Gastrocnemius medialis (tissue), 4 donors: ENCODE data around the gene ABCA13. TPM values are rescaled to one million over a fixed set of nuclear protein-coding genes. Genes with fewer than 3 reads are reported as not detected.

ENCODE experiments used
- ATAC-seq, 2 donors: fragments of 150-250 bp; one replicate each; pipeline ENCODE4 v1.9.1; 2016
- DNase-seq, 2 donors: peaks; one replicate each; pipeline ENCODE4 v3.0.0-alpha.2; 2019
- H3K27ac ChIP-seq, 4 donors: fragments of 200-600 bp; sonication (generic); 1 replicate in 1 of 4; 2 replicates in 3 of 4; pipeline ENCODE4 v1.5.1; 2016 to 2018; ENCODE audit warnings: mild to moderate bottlenecking in 2 of 4, moderate library complexity in 1 of 4
- H3K27me3 ChIP-seq, 3 donors: fragments of 200-600 bp; sonication (generic) in 2 of 3; 1 replicate in 1 of 3; 2 replicates in 2 of 3; pipeline versions ENCODE4 v1.5.1 to v1.6.0; 2016 to 2019; ENCODE audit warnings: mild to moderate bottlenecking in 1 of 3, moderate library complexity in 1 of 3
- H3K36me3 ChIP-seq, 2 donors: fragments of 200-600 bp; sonication (generic) in 1 of 2; one replicate each; pipeline ENCODE4 v1.5.1; 2017 to 2018
- H3K4me1 ChIP-seq, 2 donors: fragments of 200-600 bp; sonication (generic) in 1 of 2; one replicate each; pipeline ENCODE4 v1.5.1; 2016 to 2017; ENCODE audit warnings: mild to moderate bottlenecking in 2 of 2
- H3K4me3 ChIP-seq, 4 donors: fragments of 200-600 bp; sonication (generic) in 3 of 4; 1 replicate in 1 of 4; 2 replicates in 3 of 4; pipeline ENCODE4 v1.5.1; 2016 to 2019; ENCODE audit warnings: mild to moderate bottlenecking in 2 of 4
- H3K9me3 ChIP-seq, 3 donors: fragments of 200-600 bp; sonication (generic) in 2 of 3; 1 replicate in 1 of 3; 2 replicates in 2 of 3; pipeline ENCODE4 v1.5.1; 2016 to 2019
- POLR2A ChIP-seq, 2 donors: fragments of 450-650 bp; IDR thresholded peaks; one replicate each; pipeline ENCODE4 v1.6.1; 2017; ENCODE audit warnings: antibody characterized with exemption in 2 of 2, mild to moderate bottlenecking in 2 of 2, moderate library complexity in 2 of 2
- in situ Hi-C, 4 donors: fragments of 200-750 bp; cut with MboI; loops; one replicate each; pipeline versions ENCODE4 v1.15.0 to v1.8.0; 2017; ENCODE audit warnings: low sequenced_read_pairs in 4 of 4
- intact Hi-C: fragments of 100-400 bp; cut with DNase I; formaldehyde crosslinking; loops from one replicate; pipeline ENCODE4 v1.15.1; 2023; ENCODE audit warnings: low total_unique reads
- total RNA-seq, 4 donors: library from RNA; depleted of rRNA; stranded (reverse); fragments of >200 nt; gene quantifications; one replicate each; pipeline versions ENCODE4 v1.1.0 to v1.2.3, GENCODE V29; 2016
- TF ChIP-seq, protein P1 (sequence below), 5 experiments: fragments of 450-650 bp in 3 of 5; fragments of 200-600 bp in 2 of 5; sonication (generic) in 2 of 5; IDR thresholded peaks in 4 of 5; conservative IDR thresholded peaks in 1 of 5; 1 replicate in 4 of 5; 2 replicates in 1 of 5; pipeline ENCODE4 v1.5.1; 2016 to 2019; ENCODE audit warnings: antibody characterized with exemption in 5 of 5, mild to moderate bottlenecking in 3 of 5, moderate library complexity in 3 of 5

The ABCA13 gene
- total RNA-seq, 4 donors from 2014 or later = 0.03 to 0.10 TPM; not detected in 2

DNA sequence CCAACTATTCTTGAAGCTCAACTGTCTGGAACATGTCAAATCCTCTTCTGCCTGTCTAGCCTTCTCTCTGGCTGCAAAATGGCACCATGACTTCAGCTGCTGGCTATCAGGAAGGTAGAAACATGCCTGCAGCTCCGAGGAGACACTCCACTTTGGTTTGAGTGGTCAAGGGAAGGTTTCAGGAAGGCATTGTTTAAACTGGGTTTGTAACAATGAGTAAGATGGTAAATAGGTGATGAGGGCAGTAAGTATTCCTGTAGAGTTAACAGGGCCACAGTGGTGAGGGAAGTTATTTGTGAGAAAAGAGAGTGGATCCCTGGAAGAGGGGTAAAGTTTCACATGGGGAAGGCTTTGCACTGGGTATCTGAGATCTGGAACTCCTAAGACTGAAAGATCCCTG, 231.5 kb downstream of the ABCA13 start:
- H3K27me3 ChIP-seq = no peaks in the 10 kb centered on the region
- TF ChIP-seq, protein P1, sequence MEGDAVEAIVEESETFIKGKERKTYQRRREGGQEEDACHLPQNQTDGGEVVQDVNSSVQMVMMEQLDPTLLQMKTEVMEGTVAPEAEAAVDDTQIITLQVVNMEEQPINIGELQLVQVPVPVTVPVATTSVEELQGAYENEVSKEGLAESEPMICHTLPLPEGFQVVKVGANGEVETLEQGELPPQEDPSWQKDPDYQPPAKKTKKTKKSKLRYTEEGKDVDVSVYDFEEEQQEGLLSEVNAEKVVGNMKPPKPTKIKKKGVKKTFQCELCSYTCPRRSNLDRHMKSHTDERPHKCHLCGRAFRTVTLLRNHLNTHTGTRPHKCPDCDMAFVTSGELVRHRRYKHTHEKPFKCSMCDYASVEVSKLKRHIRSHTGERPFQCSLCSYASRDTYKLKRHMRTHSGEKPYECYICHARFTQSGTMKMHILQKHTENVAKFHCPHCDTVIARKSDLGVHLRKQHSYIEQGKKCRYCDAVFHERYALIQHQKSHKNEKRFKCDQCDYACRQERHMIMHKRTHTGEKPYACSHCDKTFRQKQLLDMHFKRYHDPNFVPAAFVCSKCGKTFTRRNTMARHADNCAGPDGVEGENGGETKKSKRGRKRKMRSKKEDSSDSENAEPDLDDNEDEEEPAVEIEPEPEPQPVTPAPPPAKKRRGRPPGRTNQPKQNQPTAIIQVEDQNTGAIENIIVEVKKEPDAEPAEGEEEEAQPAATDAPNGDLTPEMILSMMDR (IDR thresholded peaks at IDR 0.05 in 4 of 5, conservative IDR thresholded peaks at IDR 0.05 in 1 of 5) = no peak
- no peak for TF ChIP-seq POLR2A (IDR thresholded peaks at IDR 0.05)
- no peaks in the 10 kb centered on the region for H3K4me1 ChIP-seq
- ATAC-seq (no peak), DNase-seq (no peak)
- intact Hi-C loops (no loop called here), in situ Hi-C loops (no loop called here)
- no peaks in the 10 kb centered on the region for H3K9me3 ChIP-seq
- H3K36me3 ChIP-seq = no peaks in the 10 kb centered on the region
- H3K27ac ChIP-seq = no peak overlapping the region
- H3K4me3 ChIP-seq = no peak overlapping the region

DNA sequence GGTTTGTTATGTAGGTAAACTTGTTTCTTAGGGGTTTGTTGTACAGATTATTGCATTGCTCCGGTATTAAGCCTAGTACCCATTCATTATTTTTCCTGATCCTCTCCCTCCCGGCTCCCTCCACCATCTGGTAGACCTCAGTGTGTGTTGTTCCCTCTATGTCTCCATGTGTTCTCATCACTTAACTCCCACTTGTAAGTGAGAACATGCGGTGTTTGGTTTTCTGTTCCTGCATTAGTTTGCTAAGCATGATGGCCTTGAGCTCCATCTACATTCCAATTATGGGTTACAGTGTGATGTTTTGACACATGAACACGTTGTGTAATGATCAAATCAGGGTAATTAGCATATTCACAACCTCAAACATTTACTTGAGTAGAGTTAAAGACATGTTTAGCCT, 237.5 kb downstream of the ABCA13 start:
- no peak for ATAC-seq
- in situ Hi-C loops (no loop called here), intact Hi-C loops (no loop called here)
- Histone ChIP-seq H3K36me3 (no peaks in the 10 kb centered on the region), H3K27me3 (no peaks in the 10 kb centered on the region), H3K27ac (no peak overlapping the region), H3K4me3 (no peak overlapping the region), H3K4me1 (no peaks in the 10 kb centered on the region), H3K9me3 (no peaks in the 10 kb centered on the region)
- no peak for DNase-seq
- TF ChIP-seq, protein P1 (IDR thresholded peaks at IDR 0.05 in 4 of 5, conservative IDR thresholded peaks at IDR 0.05 in 1 of 5) = no peak
- TF ChIP-seq POLR2A (IDR thresholded peaks at IDR 0.05) = no peak

DNA sequence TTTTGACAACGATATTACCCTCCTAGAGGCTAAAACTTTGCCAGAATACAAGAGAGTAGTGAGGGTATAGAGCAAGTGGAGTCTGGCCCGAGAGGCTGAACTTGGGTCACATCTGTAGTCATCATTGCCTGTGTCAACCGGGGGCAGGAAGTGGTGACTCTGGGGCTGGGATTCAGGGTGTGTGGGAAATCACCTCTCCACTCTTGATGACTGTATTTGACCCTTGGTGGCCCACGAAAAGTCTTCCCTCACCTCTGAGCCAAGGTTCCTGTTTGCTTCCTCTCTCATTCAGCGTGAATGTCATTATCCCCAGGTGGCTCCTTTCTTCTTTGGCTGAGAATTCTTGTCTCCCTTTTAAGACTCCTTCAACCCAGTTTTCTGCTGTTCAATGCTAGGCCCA, 240.4 kb downstream of the ABCA13 start:
- Histone ChIP-seq H3K27ac (no peak overlapping the region), H3K4me3 (no peak overlapping the region), H3K9me3 (no peaks in the 10 kb centered on the region), H3K27me3 (no peaks in the 10 kb centered on the region), H3K4me1 (no peaks in the 10 kb centered on the region), H3K36me3 (no peaks in the 10 kb centered on the region)
- in situ Hi-C loops (no loop called here), intact Hi-C loops (no loop called here)
- TF ChIP-seq, protein P1 (IDR thresholded peaks at IDR 0.05 in 4 of 5, conservative IDR thresholded peaks at IDR 0.05 in 1 of 5) = no peak
- no peak for TF ChIP-seq POLR2A (IDR thresholded peaks at IDR 0.05)
- DNase-seq (no peak), ATAC-seq (no peak)

DNA sequence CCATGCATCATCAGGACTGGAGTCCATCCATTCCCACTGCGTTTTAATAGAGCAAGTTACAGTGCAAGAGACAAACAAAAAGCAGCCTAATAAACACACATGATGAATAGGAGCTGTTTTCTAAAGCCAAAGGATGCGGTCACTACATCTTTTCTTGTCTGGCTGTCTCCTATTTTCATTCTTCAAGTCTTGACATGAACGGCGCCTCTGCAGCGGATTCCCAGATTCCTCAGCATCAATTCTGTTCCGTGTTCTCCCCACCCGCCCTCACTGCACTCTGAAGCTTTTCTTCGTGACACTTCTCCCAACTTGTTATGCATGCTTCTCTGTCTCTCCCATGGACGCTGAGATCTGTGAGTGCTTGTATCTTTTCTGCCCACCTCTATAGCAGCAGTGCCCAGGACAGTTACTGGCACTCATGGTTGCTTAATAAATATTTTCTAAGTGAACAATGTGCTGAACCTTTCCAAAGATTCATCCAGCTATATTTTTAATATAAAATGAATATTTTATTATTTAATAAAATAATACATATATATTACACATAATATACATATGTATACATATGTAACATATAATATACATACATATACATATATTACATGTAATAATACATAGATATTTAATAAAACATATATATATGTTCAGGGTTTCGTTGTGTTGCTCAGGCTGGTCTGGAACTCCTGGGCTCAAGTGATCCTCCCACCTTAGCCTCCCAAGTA, 242.9 kb downstream of the ABCA13 start:
- Histone ChIP-seq H3K27me3 (no peaks in the 10 kb centered on the region), H3K27ac (no peak overlapping the region), H3K9me3 (no peaks in the 10 kb centered on the region), H3K4me1 (no peaks in the 10 kb centered on the region), H3K4me3 (no peak overlapping the region), H3K36me3 (no peaks in the 10 kb centered on the region)
- in situ Hi-C loops (no loop called here), intact Hi-C loops (no loop called here)
- DNase-seq (no peak), ATAC-seq (no peak)
- no peak for TF ChIP-seq POLR2A (IDR thresholded peaks at IDR 0.05)
- TF ChIP-seq, protein P1 (IDR thresholded peaks at IDR 0.05 in 4 of 5, conservative IDR thresholded peaks at IDR 0.05 in 1 of 5) = no peak
